A673 (cell line): ENCODE data around the gene FHL5. TPM values are rescaled to one million over a fixed set of nuclear protein-coding genes. Genes with fewer than 3 reads are reported as not detected.

ENCODE experiments used
- BruUV-seq: library from RNA; stranded (reverse); fragments of 400-500 nt; replicated peaks from 2 replicates; lab custom pipeline; 2021; lab: Mats Ljungman, UMichigan
- CTCF ChIA-PET: fragments of 300-600 bp; sonication (Branson Sonifier 250); formaldehyde crosslinking; loops from one replicate; lab custom pipeline; 2022; ENCODE audit warnings: antibody characterized with exemption; lab: Charles Lee
- POLR2A ChIA-PET: fragments of 300-600 bp; sonication (Branson Sonifier 250); formaldehyde crosslinking; loops from one replicate; lab custom pipeline; 2022; ENCODE audit warnings: antibody characterized with exemption; ENCODE audit not compliant: low non-redundant PET; lab: Charles Lee
- DNase-seq: peaks from one replicate; pipeline ENCODE4 v3.0.0-alpha.2; 2015; ENCODE audit warnings: low spot score
- H3K27ac ChIP-seq: fragments of 200-600 bp; sonication (generic); 2 replicates; pipeline ENCODE4 v1.5.1; 2016; ENCODE audit warnings: mixed run types, low read depth, mild to moderate bottlenecking, mixed read lengths, antibody characterized with exemption, low read length; ENCODE audit not compliant: poor library complexity, severe bottlenecking
- H3K27me3 ChIP-seq: fragments of 200-600 bp; sonication (generic); replicated peaks from 2 replicates; pipeline ENCODE4 v1.6.1; 2017; ENCODE audit warnings: mixed run types, low read depth, mild to moderate bottlenecking, mixed read lengths, antibody characterized with exemption, low read length; ENCODE audit not compliant: insufficient read depth, poor library complexity
- H3K36me3 ChIP-seq: fragments of 200-600 bp; sonication (generic); 2 replicates; pipeline ENCODE4 v1.6.1; 2016; ENCODE audit warnings: mixed run types, mild to moderate bottlenecking, mixed read lengths, antibody characterized with exemption, low read length; ENCODE audit not compliant: insufficient read depth, poor library complexity, severe bottlenecking
- H3K4me1 ChIP-seq: fragments of 200-600 bp; sonication (generic); 2 replicates; pipeline ENCODE4 v1.6.1; 2017; ENCODE audit warnings: mixed run types, mild to moderate bottlenecking, mixed read lengths, antibody characterized with exemption, low read length; ENCODE audit not compliant: insufficient read depth, poor library complexity, severe bottlenecking
- H3K4me3 ChIP-seq: fragments of 200-600 bp; sonication (generic); 2 replicates; pipeline ENCODE4 v1.5.1; 2016; ENCODE audit warnings: low read depth, mixed run types, mild to moderate bottlenecking, mixed read lengths, low read length; ENCODE audit not compliant: poor library complexity, severe bottlenecking
- H3K9me3 ChIP-seq: fragments of 200-600 bp; sonication (generic); 2 replicates; pipeline ENCODE4 v1.6.1; 2016; ENCODE audit warnings: mixed run types, low read depth, mild to moderate bottlenecking, mixed read lengths, antibody characterized with exemption, low read length; ENCODE audit not compliant: poor library complexity, severe bottlenecking
- CTCF ChIP-seq: fragments of 300-800, 200-600 bp; sonication (generic); conservative IDR thresholded peaks from 2 replicates; pipeline ENCODE4 v1.5.1; 2017; ENCODE audit warnings: low read depth, mild to moderate bottlenecking, antibody characterized with exemption, low read length, moderate library complexity, mixed read lengths
- EZH2 ChIP-seq: fragments of 200-600 bp; sonication (generic); IDR thresholded peaks from 2 replicates; pipeline ENCODE4 v1.6.1; 2017; ENCODE audit warnings: borderline replicate concordance, low read depth, mild to moderate bottlenecking, mixed read lengths, antibody characterized with exemption, low read length; ENCODE audit not compliant: poor library complexity, severe bottlenecking
- intact Hi-C: fragments of 100-400 bp; cut with micrococcal nuclease; formaldehyde crosslinking; loops from one replicate; pipeline ENCODE4 v1.10.0; 2022; ENCODE audit not compliant: unreplicated experiment
- total RNA-seq: library from RNA; stranded (reverse); gene quantifications from 2 replicates; pipeline ENCODE4 v1.2.3, GENCODE V29; 2021

The FHL5 gene
- total RNA-seq, 1 experiment from 2014 or later, result 0.84 TPM

GRCh38 chr6:96620851-96621250 is 57.9 kb downstream of the FHL5 start:
- no peak for TF ChIP-seq EZH2
- TF ChIP-seq CTCF, result no peak

GRCh38 chr6:96621983-96622382 is 59.1 kb downstream of the FHL5 start:
- H3K4me1 ChIP-seq, result no peaks in the 10 kb centered on the region
- no peaks in the 10 kb centered on the region for H3K27me3 ChIP-seq
- no peak for TF ChIP-seq EZH2
- no peaks in the 10 kb centered on the region for H3K9me3 ChIP-seq
- H3K4me3 ChIP-seq, result no peak overlapping the region
- no peak for DNase-seq
- ChIA-PET POLR2A (no interaction called here), CTCF (no interaction called here)
- no TSS peak for BruUV-seq
- intact Hi-C loops, result no loop called here
- H3K36me3 ChIP-seq, result no peaks in the 10 kb centered on the region
- no peak overlapping the region for H3K27ac ChIP-seq

More at GRCh38 chr6:96620851-96621250, 57.9 kb downstream of the FHL5 start:
- no peaks in the 10 kb centered on the region for H3K4me1 ChIP-seq
- POLR2A ChIA-PET, result no interaction called here
- no peak overlapping the region for H3K4me3 ChIP-seq
- no peak for DNase-seq
- H3K36me3 ChIP-seq, result no peaks in the 10 kb centered on the region
- no peak overlapping the region for H3K27ac ChIP-seq
- H3K27me3 ChIP-seq, result no peaks in the 10 kb centered on the region
- CTCF ChIA-PET, result no interaction called here
- H3K9me3 ChIP-seq, result no peaks in the 10 kb centered on the region
- intact Hi-C loops, result no loop called here
- BruUV-seq, result no TSS peak

GRCh38 chr6:96624957-96625356 is 62.0 kb downstream of the FHL5 start:
- TF ChIP-seq CTCF (no peak), EZH2 (no peak)
- Histone ChIP-seq H3K9me3 (no peaks in the 10 kb centered on the region), H3K4me3 (no peak overlapping the region), H3K36me3 (no peaks in the 10 kb centered on the region), H3K27ac (no peak overlapping the region), H3K4me1 (no peaks in the 10 kb centered on the region), H3K27me3 (no peaks in the 10 kb centered on the region)
- BruUV-seq, result no TSS peak
- ChIA-PET POLR2A (no interaction called here), CTCF (no interaction called here)
- intact Hi-C loops, result no loop called here
- no peak for DNase-seq

GRCh38 chr6:96626759-96627364 is 63.9 kb downstream of the FHL5 start:
- H3K4me1 ChIP-seq, result no peaks in the 10 kb centered on the region
- intact Hi-C loops, result loop anchor here (2.0 kb wide), 3 partner anchors 134 to 432 kb away; partner anchors contain the start of gene NDUFAF4
- TF ChIP-seq EZH2 (no peak), CTCF (peak; percentile 55)
- H3K27me3 ChIP-seq, result no peaks in the 10 kb centered on the region
- H3K27ac ChIP-seq, result no peak overlapping the region
- CTCF ChIA-PET, result interaction anchor here (0.5 to 1.0 kb wide), 4 partner anchors 270 to 577 kb away, joined by 3 to 8 read pairs (median 4); partner anchors contain the start of gene NDUFAF4
- H3K9me3 ChIP-seq, result no peaks in the 10 kb centered on the region
- no peak overlapping the region for H3K4me3 ChIP-seq
- H3K36me3 ChIP-seq, result no peaks in the 10 kb centered on the region
- BruUV-seq, result no TSS peak
- POLR2A ChIA-PET, result no interaction called here
- peak; percentile 55 for DNase-seq
